WTC11 (cell line): ENCODE results near the gene SEL1L3. TPM values are rescaled to one million over a fixed set of nuclear protein-coding genes. Genes with fewer than 3 reads are reported as not detected.

Experiments used
- ATAC-seq: fragments of 200-7000 bp; cut with Tn5 transposase; 2 replicates; pipeline ENCODE4 v1.10.0; 2021; ENCODE audit warnings: mild to moderate bottlenecking, moderate library complexity
- CTCF ChIA-PET: fragments of 300-600 bp; sonication (Branson Sonifier 250); formaldehyde crosslinking; loops from one replicate; lab custom pipeline; 2021; ENCODE audit warnings: antibody characterized with exemption; lab: Charles Lee
- POLR2A ChIA-PET: fragments of 350-600 bp; sonication (Branson Sonifier 250); formaldehyde crosslinking; loops from one replicate; lab custom pipeline; 2021; ENCODE audit warnings: antibody characterized with exemption; lab: Charles Lee
- DNase-seq: peaks from one replicate; pipeline ENCODE4 v3.0.0; 2021; ENCODE audit warnings: low spot score
- H3K27ac Mint-ChIP-seq: 2 replicates; pipeline ENCODE4 v1.8.0; 2021; ENCODE audit warnings: mixed read lengths
- H3K27me3 Mint-ChIP-seq: 2 replicates; pipeline ENCODE4 v1.8.0; 2021; ENCODE audit warnings: low read depth, mild to moderate bottlenecking, moderate library complexity, mixed read lengths
- H3K36me3 Mint-ChIP-seq: 2 replicates; pipeline ENCODE4 v1.8.0; 2021; ENCODE audit warnings: mixed read lengths
- H3K4me1 Mint-ChIP-seq: 2 replicates; pipeline ENCODE4 v1.8.0; 2022; ENCODE audit warnings: mixed read lengths
- H3K4me3 Mint-ChIP-seq: 2 replicates; pipeline ENCODE4 v1.8.0; 2021; ENCODE audit warnings: mild to moderate bottlenecking, moderate library complexity, mixed read lengths
- H3K9me3 Mint-ChIP-seq: 2 replicates; pipeline ENCODE4 v1.8.0; 2021; ENCODE audit warnings: mixed read lengths
- ATF6 ChIP-seq: sonication (generic); formaldehyde crosslinking; IDR thresholded peaks from 2 replicates; pipeline ENCODE4 v1.8.1; 2023; ENCODE audit warnings: mild to moderate bottlenecking, missing genetic modification reagents
- CREB1 ChIP-seq: sonication (generic); formaldehyde crosslinking; IDR thresholded peaks from 2 replicates; pipeline ENCODE4 v1.8.0; 2023; ENCODE audit warnings: mild to moderate bottlenecking, missing genetic modification reagents
- KAT7 ChIP-seq: sonication (generic); formaldehyde crosslinking; IDR thresholded peaks from 2 replicates; pipeline ENCODE4 v1.8.1; 2023; ENCODE audit warnings: missing genetic modification reagents, mild to moderate bottlenecking, borderline replicate concordance
- MAX ChIP-seq: sonication (generic); formaldehyde crosslinking; IDR thresholded peaks from 2 replicates; pipeline ENCODE4 v1.8.0; 2022; ENCODE audit warnings: mild to moderate bottlenecking, missing genetic modification reagents
- NFYB ChIP-seq: sonication (generic); formaldehyde crosslinking; conservative IDR thresholded peaks from 2 replicates; pipeline ENCODE4 v1.8.0; 2022; ENCODE audit warnings: low read depth, missing genetic modification reagents
- NR1H2 ChIP-seq: sonication (generic); formaldehyde crosslinking; IDR thresholded peaks from 2 replicates; pipeline ENCODE4 v1.9.0; 2021; ENCODE audit warnings: mild to moderate bottlenecking, moderate library complexity, missing genetic modification reagents
- NR2C2 ChIP-seq: sonication (generic); formaldehyde crosslinking; IDR thresholded peaks from 2 replicates; pipeline ENCODE4 v1.8.0; 2022; ENCODE audit warnings: mild to moderate bottlenecking, missing genetic modification reagents
- OVOL2 ChIP-seq: fragments of 250-450 bp; sonication (Bioruptor Pico); IDR thresholded peaks from 2 replicates; pipeline ENCODE4 v1.9.0; 2021; ENCODE audit warnings: mild to moderate bottlenecking, borderline replicate concordance
- SMAD4 ChIP-seq: sonication (generic); formaldehyde crosslinking; IDR thresholded peaks from 2 replicates; pipeline ENCODE4 v1.8.0; 2022; ENCODE audit warnings: mild to moderate bottlenecking, missing genetic modification reagents
- TEAD4 ChIP-seq: sonication (generic); formaldehyde crosslinking; IDR thresholded peaks from 2 replicates; pipeline ENCODE4 v1.8.0; 2022; ENCODE audit warnings: mild to moderate bottlenecking, missing genetic modification reagents
- ZBTB21 ChIP-seq: sonication (generic); formaldehyde crosslinking; IDR thresholded peaks from 2 replicates; pipeline ENCODE4 v1.8.1; 2023; ENCODE audit warnings: mild to moderate bottlenecking, missing genetic modification reagents, borderline replicate concordance
- ZNF121 ChIP-seq: sonication (generic); formaldehyde crosslinking; IDR thresholded peaks from 2 replicates; pipeline ENCODE4 v1.8.0; 2023; ENCODE audit warnings: missing genetic modification reagents
- ZNF263 ChIP-seq: sonication (generic); formaldehyde crosslinking; IDR thresholded peaks from 2 replicates; pipeline ENCODE4 v1.8.1; 2022; ENCODE audit warnings: low read depth, mild to moderate bottlenecking, moderate library complexity, missing genetic modification reagents
- total RNA-seq: library from RNA; stranded (reverse); gene quantifications from 3 replicates; pipeline ENCODE4 v1.2.3, GENCODE V29; 2021
- TF ChIP-seq, protein P1 (sequence below): sonication (generic); formaldehyde crosslinking; IDR thresholded peaks from 2 replicates; pipeline ENCODE4 v1.8.1; 2023; ENCODE audit warnings: mild to moderate bottlenecking, missing genetic modification reagents, moderate library complexity
- TF ChIP-seq, protein P2 (sequence below): sonication (generic); formaldehyde crosslinking; IDR thresholded peaks from 2 replicates; pipeline ENCODE4 v1.8.0; 2022; ENCODE audit warnings: mild to moderate bottlenecking, missing genetic modification reagents
- TF ChIP-seq, protein P3 (sequence below): sonication (generic); formaldehyde crosslinking; IDR thresholded peaks from 2 replicates; pipeline ENCODE4 v1.8.1; 2023; ENCODE audit warnings: mild to moderate bottlenecking, missing genetic modification reagents, moderate library complexity
- TF ChIP-seq, protein P4 (sequence below): sonication (generic); formaldehyde crosslinking; IDR thresholded peaks from 2 replicates; pipeline ENCODE4 v1.8.1; 2022; ENCODE audit warnings: mild to moderate bottlenecking, missing genetic modification reagents, moderate library complexity, borderline replicate concordance
- TF ChIP-seq, protein P5 (sequence below): sonication (generic); formaldehyde crosslinking; IDR thresholded peaks from 2 replicates; pipeline ENCODE4 v1.8.1; 2023; ENCODE audit warnings: mild to moderate bottlenecking, moderate library complexity, missing genetic modification reagents

SEL1L3 gene
- total RNA-seq, 1 experiment from 2014 or later = 31.5 TPM

- POLR2A ChIA-PET = no interaction called here
- CTCF ChIA-PET = interaction anchor here (1.3 to 1.7 kb wide), 2 partner anchors 8 to 359 kb away, joined by 3 to 6 read pairs; no protein-coding TSS in a partner anchor
Measured at GRCh38 chr4:25800245-25800644, 62.5 kb downstream of the SEL1L3 start.

DNA sequence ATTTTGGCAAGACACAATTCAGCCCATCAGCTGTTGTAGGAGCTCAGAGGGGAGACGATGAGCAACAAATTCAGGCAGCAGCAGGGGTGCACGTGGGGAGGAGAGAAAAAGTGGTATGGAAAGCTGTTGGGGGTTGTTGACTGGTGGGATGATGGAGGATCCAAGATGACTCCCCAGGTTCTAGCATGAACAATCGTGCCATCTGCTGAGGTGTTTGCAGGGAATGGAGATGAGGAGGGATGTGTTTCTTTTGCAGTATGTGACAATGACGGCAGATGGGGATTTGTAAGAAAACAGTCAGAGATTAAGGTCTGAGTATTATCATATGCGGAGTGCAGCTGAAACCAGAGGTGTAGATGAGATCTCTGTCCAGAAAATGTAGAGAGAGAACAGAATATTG, 63.3 kb downstream of the SEL1L3 start:
- POLR2A ChIA-PET = no interaction called here
- CTCF ChIA-PET = interaction anchor here (1.7 kb wide), 1 partner anchor 7 kb away, joined by 6 read pairs; no protein-coding TSS in a partner anchor
- Mint-ChIP-seq H3K4me1 (peaks cover 15% of the 10 kb centered on the region), H3K9me3 (no peaks in the 10 kb centered on the region), H3K36me3 (peaks cover 35% of the 10 kb centered on the region), H3K4me3 (no peak overlapping the region)
- ATAC-seq (no peak), DNase-seq (no peak)
- TF ChIP-seq CREB1 (CRISPR knock-in tag) = no peak
- TF ChIP-seq, protein P1, sequence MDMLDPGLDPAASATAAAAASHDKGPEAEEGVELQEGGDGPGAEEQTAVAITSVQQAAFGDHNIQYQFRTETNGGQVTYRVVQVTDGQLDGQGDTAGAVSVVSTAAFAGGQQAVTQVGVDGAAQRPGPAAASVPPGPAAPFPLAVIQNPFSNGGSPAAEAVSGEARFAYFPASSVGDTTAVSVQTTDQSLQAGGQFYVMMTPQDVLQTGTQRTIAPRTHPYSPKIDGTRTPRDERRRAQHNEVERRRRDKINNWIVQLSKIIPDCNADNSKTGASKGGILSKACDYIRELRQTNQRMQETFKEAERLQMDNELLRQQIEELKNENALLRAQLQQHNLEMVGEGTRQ (CRISPR knock-in tag) = no peak
- TF ChIP-seq ZNF263 (CRISPR knock-in tag) = no peak
- TF ChIP-seq SMAD4 (CRISPR knock-in tag) = no peak
- TF ChIP-seq MAX (CRISPR knock-in tag) = no peak
- TF ChIP-seq NFYB (CRISPR knock-in tag) = no peak
- no peak for TF ChIP-seq ZBTB21 (CRISPR knock-in tag)
- TF ChIP-seq, protein P2, sequence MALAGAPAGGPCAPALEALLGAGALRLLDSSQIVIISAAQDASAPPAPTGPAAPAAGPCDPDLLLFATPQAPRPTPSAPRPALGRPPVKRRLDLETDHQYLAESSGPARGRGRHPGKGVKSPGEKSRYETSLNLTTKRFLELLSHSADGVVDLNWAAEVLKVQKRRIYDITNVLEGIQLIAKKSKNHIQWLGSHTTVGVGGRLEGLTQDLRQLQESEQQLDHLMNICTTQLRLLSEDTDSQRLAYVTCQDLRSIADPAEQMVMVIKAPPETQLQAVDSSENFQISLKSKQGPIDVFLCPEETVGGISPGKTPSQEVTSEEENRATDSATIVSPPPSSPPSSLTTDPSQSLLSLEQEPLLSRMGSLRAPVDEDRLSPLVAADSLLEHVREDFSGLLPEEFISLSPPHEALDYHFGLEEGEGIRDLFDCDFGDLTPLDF (CRISPR knock-in tag) = no peak
- TF ChIP-seq NR2C2 (CRISPR knock-in tag) = no peak
- no peak for TF ChIP-seq NR1H2
- no peak for TF ChIP-seq KAT7 (CRISPR knock-in tag)
- TF ChIP-seq, all 79 proteins: peak for 0
- Mint-ChIP-seq H3K27me3 (no peaks in the 10 kb centered on the region), H3K27ac (no peak overlapping the region)

More at GRCh38 chr4:25800245-25800644, 62.5 kb downstream of the SEL1L3 start:
- ATAC-seq (no peak), DNase-seq (no peak)
- no peak for TF ChIP-seq TEAD4 (CRISPR knock-in tag)
- TF ChIP-seq, protein P3, sequence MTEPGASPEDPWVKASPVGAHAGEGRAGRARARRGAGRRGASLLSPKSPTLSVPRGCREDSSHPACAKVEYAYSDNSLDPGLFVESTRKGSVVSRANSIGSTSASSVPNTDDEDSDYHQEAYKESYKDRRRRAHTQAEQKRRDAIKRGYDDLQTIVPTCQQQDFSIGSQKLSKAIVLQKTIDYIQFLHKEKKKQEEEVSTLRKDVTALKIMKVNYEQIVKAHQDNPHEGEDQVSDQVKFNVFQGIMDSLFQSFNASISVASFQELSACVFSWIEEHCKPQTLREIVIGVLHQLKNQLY (CRISPR knock-in tag) = no peak
- TF ChIP-seq ZNF121 (CRISPR knock-in tag) = no peak
- TF ChIP-seq ATF6 (CRISPR knock-in tag) = no peak
- TF ChIP-seq OVOL2 (CRISPR knock-in tag) = no peak
- TF ChIP-seq, protein P4, sequence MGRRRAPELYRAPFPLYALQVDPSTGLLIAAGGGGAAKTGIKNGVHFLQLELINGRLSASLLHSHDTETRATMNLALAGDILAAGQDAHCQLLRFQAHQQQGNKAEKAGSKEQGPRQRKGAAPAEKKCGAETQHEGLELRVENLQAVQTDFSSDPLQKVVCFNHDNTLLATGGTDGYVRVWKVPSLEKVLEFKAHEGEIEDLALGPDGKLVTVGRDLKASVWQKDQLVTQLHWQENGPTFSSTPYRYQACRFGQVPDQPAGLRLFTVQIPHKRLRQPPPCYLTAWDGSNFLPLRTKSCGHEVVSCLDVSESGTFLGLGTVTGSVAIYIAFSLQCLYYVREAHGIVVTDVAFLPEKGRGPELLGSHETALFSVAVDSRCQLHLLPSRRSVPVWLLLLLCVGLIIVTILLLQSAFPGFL = no peak
- TF ChIP-seq, protein P5, sequence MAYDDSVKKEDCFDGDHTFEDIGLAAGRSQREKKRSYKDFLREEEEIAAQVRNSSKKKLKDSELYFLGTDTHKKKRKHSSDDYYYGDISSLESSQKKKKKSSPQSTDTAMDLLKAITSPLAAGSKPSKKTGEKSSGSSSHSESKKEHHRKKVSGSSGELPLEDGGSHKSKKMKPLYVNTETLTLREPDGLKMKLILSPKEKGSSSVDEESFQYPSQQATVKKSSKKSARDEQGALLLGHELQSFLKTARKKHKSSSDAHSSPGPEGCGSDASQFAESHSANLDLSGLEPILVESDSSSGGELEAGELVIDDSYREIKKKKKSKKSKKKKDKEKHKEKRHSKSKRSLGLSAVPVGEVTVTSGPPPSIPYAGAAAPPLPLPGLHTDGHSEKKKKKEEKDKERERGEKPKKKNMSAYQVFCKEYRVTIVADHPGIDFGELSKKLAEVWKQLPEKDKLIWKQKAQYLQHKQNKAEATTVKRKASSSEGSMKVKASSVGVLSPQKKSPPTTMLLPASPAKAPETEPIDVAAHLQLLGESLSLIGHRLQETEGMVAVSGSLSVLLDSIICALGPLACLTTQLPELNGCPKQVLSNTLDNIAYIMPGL (CRISPR knock-in tag) = no peak
- no peak for TF ChIP-seq KAT7 (CRISPR knock-in tag)
- Mint-ChIP-seq H3K36me3 (peaks cover 32% of the 10 kb centered on the region), H3K4me1 (peaks cover 18% of the 10 kb centered on the region), H3K27ac (no peak overlapping the region), H3K27me3 (no peaks in the 10 kb centered on the region), H3K9me3 (no peaks in the 10 kb centered on the region), H3K4me3 (no peak overlapping the region)
